Brain pericyte (primary cell): ENCODE data around the gene FGD1.

Experiments
- DNase-seq: peaks from one replicate; pipeline ENCODE4 v3.0.0-alpha.2; 2012; ENCODE audit warnings: low read depth, low spot score

FGD1 gene

GRCh38 chrX:54407266-54407665 lies 88.8 kb downstream of the FGD1 start:
- no peak for DNase-seq

- DNase-seq: no peak
These were observed 98.9 kb downstream of the FGD1 start for GRCh38 chrX:54397113-54397512.
